NCI-H446 (cell line): ENCODE results near the gene CSNK1D.
A peak's percentile ranks its signal among the peaks of the same experiment; 100 is the strongest.

Experiments used
- DNase-seq, 2 experiments: peaks; one replicate each; lab custom pipeline; 2025; lab: John Stamatoyannopoulos, UW

Gene CSNK1D

GRCh38 chr17:82240506-82241182 is 32.9 kb downstream of the CSNK1D start:
- DNase-seq, result no peak

GRCh38 chr17:82239926-82240505 is 33.5 kb downstream of the CSNK1D start:
- peak; percentile 17 to 74 for DNase-seq

DNA sequence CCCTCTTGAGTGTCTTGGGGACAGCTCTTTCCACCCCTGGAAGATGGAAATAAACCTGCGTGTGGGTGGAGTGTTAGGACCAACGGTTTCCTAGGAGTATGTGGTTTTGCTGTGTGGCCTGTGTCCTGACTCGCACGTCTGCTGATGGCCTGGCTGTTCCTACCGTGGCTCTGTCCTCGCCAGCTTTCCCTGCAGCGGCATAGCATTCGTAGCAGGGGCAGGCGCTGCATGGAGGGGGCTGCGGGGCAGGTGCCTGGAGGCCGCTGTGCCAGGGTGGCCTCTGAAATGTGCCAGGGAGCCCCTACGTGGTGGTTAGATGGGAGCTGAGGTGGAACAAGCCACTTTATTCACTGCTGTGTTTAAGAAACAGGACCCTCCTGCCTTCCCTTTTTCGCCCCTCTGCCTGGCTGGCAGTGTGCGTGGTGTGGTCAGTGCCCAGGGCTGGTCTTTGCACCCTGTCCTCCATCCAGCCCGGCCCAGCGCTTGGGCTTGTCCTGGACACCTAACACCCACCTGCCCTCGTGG is 34.0 kb downstream of the CSNK1D start:
- DNase-seq, result no peak

GRCh38 chr17:82238472-82239201 is 34.9 kb downstream of the CSNK1D start:
- no peak for DNase-seq

DNA sequence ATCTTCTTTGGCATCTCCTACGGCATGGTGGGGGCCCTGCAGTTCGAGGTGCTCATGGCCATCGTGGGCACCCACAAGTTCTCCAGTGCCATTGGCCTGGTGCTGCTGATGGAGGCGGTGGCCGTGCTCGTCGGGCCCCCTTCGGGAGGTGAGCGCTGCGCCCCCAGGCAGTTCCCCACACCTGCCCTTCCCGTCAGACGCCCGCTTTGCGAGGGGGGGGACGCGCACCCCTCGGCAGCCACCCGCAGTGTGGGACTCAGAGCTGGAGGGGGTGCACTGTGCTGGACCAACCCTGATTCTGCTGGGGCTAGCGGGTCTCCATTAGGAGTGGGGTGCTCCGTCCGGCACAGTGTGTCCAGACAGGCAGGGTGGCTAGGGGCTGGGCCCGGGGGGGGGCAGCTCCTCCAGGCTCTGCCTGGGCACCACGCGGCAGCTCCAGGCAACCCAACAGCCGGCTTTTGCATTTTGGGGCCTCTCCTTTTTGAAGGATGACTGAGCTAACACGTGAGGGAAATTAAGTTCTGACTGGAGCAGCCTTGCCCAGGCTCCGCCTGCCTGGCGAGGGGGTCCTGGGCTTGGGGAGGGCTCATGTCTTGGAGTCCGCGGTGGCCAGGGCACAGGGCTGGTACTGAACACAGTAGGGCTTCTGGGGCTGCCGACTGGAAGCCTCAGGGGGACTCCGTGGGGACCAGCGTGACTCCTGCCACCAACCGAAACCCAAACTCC is 35.6 kb downstream of the CSNK1D start:
- DNase-seq, result no peak

GRCh38 chr17:82237083-82237745 is 36.3 kb downstream of the CSNK1D start:
- no peak for DNase-seq

DNA sequence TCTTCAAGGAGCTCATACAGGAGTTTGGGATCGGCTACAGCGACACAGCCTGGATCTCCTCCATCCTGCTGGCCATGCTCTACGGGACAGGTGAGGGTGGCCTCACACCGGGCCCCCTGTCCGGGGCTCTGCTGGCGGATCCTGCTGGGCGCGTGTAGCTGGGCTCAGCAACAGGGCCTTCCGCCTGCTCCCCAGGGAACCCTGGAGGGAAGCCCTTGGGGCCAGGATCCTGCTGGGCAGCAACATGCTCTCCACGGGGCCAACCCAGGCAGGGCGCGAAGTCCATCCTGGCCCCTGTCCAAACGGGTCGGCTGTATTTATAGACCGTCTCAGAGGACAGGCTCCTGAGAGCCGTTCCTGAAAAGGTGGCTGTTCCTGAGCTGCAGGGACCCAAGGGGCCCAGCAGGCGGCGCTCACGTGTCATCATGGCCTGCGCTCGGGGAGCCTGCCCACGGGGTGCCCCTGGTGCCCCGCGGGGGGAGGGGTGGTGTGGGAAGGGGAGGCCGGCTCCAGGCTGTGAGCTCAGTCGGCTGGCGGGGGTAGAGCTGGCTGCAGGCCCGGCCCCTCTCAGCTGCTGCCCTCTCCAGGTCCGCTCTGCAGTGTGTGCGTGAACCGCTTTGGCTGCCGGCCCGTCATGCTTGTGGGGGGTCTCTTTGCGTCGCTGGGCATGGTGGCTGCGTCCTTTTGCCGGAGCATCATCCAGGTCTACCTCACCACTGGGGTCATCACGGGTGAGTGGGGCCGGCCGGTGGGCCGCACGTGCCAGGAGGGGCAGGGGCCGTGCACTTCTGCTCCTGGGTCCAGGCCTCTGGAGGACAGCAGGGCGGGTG is 37.1 kb downstream of the CSNK1D start:
- peak; percentile 51 to 78 for DNase-seq

GRCh38 chr17:82235775-82236141 is 37.7 kb downstream of the CSNK1D start:
- no peak for DNase-seq

DNA sequence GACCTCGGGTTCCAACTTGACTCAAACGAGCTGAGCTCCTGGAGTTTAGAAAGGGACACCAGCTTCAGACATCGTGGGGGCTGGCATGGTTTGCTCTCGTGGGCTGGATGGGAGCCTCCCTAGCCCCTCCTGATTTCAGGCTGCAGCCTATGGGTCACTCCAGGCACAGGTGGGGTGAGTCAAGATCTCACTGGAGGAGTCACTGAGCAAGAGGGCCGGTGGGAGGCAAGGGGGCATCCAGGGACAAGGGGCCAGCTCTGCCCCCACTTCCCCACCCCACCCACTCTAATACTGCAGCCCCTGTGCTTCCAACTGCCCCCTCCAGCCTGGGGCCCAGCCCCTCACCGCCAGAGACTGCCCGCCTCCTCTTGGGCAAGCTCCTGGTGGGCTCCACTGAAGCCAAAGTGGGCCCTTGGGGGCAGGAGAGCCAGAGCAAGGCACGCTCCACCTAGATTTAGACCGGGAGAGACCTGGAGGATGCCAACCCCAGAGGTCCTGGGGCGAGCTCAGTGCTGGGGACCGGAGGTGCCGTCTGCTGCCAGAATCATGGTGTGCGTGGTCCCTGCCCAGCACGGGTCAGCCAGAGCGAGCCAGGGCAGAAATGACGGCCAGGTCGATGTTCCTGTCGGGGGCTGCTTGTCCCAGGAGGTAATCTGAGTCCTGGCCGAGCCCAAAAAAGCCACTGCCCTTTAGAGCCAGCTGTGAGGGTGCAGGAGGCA is 38.3 kb downstream of the CSNK1D start:
- DNase-seq, result no peak

DNA sequence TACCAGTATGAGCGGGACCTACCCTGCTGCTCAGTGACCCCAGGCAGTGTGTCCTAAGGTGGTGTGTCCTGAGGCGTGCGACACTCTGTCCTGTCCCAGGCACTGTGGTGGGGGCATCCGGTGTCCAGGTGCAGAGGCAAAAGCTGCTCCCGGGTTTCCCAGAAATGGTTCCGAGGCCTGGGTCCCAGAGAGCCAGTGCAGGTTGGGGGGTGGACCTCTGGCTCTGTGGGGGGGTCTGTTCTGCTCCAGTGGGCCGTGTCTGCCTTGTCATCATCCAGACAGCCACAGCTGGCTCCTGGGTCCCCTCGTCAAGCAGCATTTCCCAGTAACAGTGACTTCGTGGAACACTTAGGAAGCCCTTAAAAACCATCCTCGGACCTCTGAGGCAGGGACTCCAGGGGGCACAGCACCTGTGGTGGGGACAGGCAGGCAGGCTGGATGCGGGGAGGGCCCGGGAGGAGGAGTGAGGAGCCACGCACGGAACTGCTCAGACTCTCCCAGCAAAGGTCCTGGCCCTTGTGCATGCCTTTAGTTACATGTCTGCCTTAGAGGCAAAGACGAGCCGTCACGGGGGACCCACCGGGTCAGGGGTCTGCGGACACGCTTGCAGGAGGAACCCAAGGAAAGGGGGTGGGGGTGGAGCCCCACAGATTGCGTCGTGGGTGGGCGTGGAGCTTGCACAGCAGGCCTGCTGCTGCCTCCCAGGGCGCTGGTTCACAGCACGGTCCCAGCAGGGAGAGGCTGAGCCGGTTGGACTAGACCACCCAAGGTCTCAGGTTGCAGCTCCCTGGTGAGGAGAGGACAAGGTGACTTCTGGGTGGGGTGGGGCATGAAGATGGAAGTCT is 39.1 kb downstream of the CSNK1D start:
- DNase-seq, result no peak

GRCh38 chr17:82232876-82233785 is 40.4 kb downstream of the CSNK1D start:
- DNase-seq, result no peak

DNA sequence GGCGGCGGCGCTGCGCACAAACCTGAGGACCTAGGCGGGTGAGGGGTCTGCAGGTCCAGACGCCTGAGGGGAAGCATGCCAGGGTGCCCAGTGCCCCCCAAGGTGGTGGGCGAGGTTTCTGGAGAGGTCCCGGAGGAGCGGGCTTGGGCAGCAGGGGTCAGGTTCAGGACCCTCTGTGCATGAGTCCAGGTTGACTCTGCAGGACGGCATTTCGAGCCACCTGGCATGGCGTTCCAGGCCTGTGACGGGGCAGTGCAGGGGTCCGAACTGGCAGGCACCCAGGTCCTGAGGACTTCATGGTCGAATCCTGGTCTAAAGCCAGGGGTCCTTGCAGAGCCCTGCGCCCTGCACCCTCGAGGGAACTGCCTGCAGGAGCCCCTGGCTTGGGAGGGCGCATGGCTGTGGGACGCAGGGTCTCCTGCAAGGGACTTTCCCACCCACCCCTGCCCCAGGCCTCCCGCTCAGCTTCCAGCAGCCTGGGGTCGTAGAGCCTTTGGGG is 41.1 kb downstream of the CSNK1D start:
- DNase-seq, result no peak

DNA sequence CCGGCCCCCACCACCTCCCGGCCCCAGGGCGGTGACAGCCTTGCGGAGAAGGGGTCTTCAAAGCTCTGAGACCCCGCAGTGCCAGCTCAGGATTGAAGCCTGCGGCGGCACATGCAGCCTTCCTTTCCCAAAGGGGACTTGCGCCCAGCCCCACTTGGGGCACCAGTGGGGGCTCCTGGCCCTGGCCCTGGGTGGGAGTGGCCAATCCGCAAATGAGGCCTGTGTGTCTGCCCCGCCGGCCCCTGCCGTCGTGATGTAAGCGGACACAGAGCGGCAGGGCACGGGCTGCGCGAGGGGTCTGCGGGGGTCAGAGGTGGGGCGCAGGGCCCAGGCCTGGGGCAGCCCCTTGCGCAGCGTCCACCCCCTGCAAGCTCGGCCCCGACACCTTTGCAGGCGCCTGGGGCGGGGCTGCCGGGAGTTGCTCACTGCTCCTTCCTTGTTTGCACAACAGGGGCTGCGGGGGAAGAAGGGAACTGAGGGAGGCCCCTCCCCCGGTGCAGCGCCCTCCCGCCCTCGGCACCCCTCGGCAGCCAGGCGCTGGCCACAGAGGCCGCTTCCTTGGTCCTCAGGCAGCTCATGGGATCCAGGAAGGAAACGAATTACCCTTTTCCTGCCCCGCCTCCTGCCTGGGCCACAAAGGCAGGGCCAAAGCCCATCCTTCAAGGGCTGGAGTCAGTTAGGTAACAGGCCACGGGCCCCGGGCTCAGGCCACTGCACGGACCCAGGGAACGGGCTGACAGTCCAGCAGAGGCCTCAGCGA is 41.8 kb downstream of the CSNK1D start:
- no peak for DNase-seq

- DNase-seq, result no peak
Measured at GRCh38 chr17:82231312-82231561, 42.3 kb downstream of the CSNK1D start.

DNA sequence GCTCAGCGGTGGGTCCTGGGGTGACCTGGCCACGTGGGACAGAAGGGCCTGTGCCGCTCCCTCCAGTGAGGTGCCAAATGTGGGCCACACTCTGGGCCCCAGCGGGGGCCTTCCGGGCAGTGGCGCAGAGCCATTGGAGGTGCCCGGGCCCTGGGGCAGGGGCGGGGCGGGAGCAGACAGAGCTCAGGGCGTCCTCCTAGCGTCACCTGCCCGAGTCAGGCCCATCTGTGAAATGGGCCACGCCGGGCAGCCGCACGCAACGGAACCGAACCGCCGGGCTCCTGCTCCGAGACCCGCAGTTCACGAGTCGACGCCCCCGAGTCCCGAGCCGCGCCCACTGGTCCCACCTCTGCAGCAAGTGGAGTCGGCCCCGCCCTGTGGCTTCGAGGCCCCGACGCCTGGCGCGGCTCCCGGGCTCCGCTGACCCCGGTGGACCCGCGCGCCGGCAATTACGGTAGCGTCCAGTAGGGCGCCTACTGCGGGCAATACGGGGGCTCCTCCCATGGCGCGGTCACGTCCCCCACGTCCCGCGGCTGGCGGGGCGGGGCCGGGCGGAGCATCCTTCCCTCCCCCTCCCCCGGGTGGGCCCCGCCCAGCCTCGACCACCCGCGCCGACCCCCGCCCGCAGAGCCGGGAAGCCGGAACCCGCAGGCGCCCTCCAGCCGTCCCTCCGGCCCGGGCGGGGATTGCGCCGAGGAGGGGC is 42.7 kb downstream of the CSNK1D start:
- DNase-seq, result no peak

- DNase-seq, result no peak
Measured at GRCh38 chr17:82229698-82230608, 43.5 kb downstream of the CSNK1D start.
